Measurements from ENCODE around the gene CCNL2. TPM values are rescaled to one million over a fixed set of nuclear protein-coding genes. Genes with fewer than 3 reads are reported as not detected.

CCNL2 gene
- polyA plus RNA-seq, 3 donors from 2014 or later = 16.7 to 34.6 (median 22.0) TPM

DNA sequence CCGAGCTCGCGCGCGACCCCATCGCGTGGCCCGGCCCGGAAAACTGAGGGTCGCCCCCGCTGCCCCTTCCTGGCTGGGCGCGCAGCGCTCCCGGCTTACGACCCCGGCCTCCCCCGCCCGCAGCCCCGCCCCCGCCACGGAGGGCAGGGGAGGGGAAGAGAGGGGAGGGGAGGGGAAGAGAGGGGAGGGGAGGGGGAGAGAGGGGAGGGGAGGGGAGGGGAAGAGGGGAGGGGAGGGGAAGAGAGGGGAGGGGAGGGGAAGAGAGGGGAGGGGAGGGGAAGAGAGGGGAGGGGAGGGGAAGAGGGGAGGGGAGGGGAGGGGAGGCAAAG is 28.6 kb upstream of the CCNL2 start:
- Mint-ChIP-seq H3K36me3 (no peaks in the 10 kb centered on the region), H3K27me3 (ENCODE audit: low read depth in 3 of 3) (peaks cover 6 to 15% (median 10%) of the 10 kb centered on the region in 3 donors), H3K27ac (no peak overlapping the region), H3K9me3 (no peaks in the 10 kb centered on the region), H3K4me3 (no peak overlapping the region), H3K4me1 (peaks cover 3 to 6% of the 10 kb centered on the region in 2 donors)
- no peak for DNase-seq

DNA sequence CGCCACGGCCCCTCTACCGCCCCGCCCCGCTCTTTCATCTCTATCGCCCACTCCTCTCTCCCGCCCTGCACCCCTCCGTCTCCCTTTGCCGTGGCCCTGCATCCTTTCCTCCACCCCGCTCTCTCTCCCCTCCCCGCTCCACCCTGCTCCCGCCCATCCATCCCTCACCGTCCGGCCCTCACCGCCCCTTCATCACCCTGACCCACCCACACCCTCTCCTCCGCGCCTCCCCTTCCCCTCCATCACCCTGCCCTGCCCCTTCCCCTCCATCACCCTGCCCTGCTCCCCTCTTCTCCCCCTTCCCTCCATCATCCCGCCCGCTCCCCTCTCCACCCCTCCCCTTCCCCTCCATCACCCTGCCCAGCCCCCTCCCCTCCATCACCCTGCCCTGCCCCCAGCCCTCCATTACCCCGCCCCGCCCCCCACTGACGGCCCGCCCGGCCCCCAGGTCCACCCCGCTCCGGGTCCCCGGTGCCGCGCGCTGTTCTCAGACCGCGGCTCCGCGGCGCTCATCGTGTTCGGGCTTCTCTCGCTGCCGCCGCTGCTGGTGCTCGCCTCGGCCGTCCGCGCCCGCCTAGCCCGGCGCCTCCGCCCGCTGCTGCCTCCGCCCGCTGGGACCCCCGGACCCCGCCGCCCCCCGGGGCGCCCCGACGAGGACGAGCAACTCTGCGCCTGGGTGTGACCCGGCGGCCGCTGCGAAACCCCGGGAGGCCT is 28.1 kb upstream of the CCNL2 start:
- H3K27ac Mint-ChIP-seq = no peak overlapping the region
- peaks cover 3 to 6% of the 10 kb centered on the region in 2 donors for H3K4me1 Mint-ChIP-seq
- H3K9me3 Mint-ChIP-seq = no peaks in the 10 kb centered on the region
- peaks cover 6 to 15% (median 11%) of the 10 kb centered on the region in 3 donors for H3K27me3 Mint-ChIP-seq (ENCODE audit: low read depth in 3 of 3)
- no peaks in the 10 kb centered on the region for H3K36me3 Mint-ChIP-seq
- H3K4me3 Mint-ChIP-seq = no peak overlapping the region
- no peak for DNase-seq

DNA sequence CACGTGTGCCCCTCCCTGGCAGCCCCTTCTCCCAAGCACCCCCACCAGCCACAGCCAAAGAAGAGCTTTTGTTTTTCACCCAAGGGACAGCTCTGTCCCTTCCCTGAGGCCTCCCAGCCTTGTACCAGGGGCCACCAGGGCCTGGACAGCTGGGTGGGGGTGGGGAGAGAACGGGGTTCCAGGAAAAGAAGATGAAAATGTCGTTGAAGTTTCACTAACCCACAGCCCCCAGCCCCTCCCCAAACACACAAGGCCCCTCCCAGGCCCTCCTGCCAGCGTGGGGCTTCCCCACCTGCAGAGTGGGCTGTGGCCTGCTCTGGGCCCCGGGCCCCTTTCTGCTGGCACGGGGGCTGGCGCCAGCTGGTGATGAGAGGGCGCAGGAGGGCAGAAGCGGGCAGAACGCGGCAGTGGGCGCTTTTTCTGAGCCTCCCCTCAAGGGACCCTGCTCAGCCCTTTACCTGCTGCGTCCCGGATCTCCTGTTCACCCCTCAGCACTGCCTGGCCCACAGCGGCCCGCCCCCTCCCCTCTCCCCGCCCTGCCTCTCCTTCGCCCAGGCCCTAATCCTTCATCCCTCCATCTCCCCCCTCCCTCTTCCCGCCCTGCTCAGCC is 27.5 kb upstream of the CCNL2 start:
- Mint-ChIP-seq H3K4me1 (peaks cover 3 to 6% of the 10 kb centered on the region in 2 donors), H3K9me3 (no peaks in the 10 kb centered on the region), H3K4me3 (no peak overlapping the region), H3K36me3 (no peaks in the 10 kb centered on the region), H3K27ac (no peak overlapping the region), H3K27me3 (ENCODE audit: low read depth in 3 of 3) (peaks cover 6 to 15% (median 11%) of the 10 kb centered on the region in 3 donors)
- no peak for DNase-seq

DNA sequence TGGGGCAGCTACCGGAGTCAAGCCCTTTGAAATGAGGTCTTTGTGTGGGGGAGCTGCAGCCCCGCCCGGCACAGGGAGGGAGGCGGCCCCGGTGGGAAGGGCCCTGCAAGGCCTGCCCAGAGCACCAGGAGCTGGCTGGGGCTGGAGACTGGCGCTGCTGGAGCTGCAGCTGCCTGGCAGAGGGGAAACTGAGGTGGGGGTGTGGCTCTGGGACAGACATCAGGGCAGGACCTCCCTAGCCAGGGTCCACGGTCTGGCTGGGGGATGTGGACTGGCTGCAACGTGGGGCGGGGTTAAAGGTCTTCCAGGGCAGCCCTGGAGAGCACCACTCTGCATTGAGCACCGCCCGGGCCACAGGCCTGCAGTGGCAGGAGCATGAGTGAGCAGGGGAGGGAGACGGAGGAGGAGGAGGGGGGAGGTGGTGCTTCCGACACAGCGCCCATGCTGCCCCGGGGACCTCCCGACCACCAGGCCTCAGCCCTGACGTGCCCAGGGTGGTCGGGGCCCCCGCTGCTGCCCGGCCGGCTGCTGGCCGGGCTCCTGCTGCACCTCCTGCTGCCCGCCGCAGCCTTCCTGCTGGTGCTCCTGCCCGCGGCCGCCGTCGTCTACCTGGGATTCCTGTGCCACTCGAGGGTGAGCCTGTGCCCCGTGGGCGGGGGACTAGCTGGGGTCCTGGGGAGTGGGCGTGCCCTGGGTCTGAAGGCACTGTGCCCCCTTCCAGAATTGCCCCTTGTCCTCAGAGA is 26.8 kb upstream of the CCNL2 start:
- no peak overlapping the region for H3K27ac Mint-ChIP-seq
- H3K4me1 Mint-ChIP-seq = peaks cover 3 to 6% of the 10 kb centered on the region in 2 donors
- no peaks in the 10 kb centered on the region for H3K36me3 Mint-ChIP-seq
- H3K4me3 Mint-ChIP-seq = no peak overlapping the region
- H3K27me3 Mint-ChIP-seq (ENCODE audit: low read depth in 3 of 3) = peaks cover 6 to 15% (median 11%) of the 10 kb centered on the region in 3 donors
- no peaks in the 10 kb centered on the region for H3K9me3 Mint-ChIP-seq
- no peak for DNase-seq

DNA sequence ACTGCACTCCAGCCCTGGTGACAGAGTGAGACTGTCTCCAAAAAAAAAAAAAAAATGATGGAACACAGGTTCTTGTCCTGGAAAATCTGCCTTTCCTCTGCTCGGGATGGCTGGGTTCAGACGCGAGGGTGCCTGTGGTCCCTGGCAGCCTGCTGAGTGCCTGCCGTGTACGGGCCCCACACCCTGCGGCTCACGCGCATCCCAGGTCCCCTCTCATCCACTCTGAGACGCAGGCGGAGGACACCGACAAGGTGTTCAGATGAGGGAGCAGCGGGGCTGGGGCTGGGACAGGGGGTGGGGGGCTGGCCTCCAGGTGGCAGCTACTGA is 26.3 kb upstream of the CCNL2 start:
- no peak overlapping the region for H3K4me3 Mint-ChIP-seq
- no peak for DNase-seq
- H3K9me3 Mint-ChIP-seq = no peaks in the 10 kb centered on the region
- H3K27me3 Mint-ChIP-seq (ENCODE audit: low read depth in 3 of 3) = peaks cover 6 to 15% (median 11%) of the 10 kb centered on the region in 3 donors
- no peak overlapping the region for H3K27ac Mint-ChIP-seq
- H3K4me1 Mint-ChIP-seq = peaks cover 3 to 6% of the 10 kb centered on the region in 2 donors
- no peaks in the 10 kb centered on the region for H3K36me3 Mint-ChIP-seq

DNA sequence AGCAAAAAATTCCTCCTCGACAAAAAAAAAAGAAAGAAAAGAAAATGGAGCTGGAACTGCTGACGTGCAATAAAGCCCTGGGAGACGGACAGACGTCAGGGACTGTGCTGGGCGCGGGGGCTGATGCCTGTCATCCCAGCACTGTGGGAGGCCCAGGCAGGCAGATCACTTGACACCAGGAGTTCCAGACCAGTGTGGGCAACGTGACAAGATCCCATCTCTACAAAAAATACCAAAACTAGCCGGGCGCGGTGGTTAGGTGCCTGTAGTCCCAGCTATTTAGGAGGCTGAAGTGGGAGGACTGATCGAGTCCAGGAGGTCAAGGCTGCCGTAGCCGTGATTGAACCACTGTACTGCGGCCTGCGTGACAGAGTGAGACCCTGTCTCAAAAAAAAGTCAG is 25.6 kb upstream of the CCNL2 start:
- Mint-ChIP-seq H3K27me3 (ENCODE audit: low read depth in 3 of 3) (peaks cover 6 to 11% (median 10%) of the 10 kb centered on the region in 3 donors), H3K4me1 (peaks cover 3 to 6% of the 10 kb centered on the region in 2 donors), H3K27ac (no peak overlapping the region), H3K36me3 (no peaks in the 10 kb centered on the region), H3K4me3 (no peak overlapping the region), H3K9me3 (no peaks in the 10 kb centered on the region)
- DNase-seq = no peak

DNA sequence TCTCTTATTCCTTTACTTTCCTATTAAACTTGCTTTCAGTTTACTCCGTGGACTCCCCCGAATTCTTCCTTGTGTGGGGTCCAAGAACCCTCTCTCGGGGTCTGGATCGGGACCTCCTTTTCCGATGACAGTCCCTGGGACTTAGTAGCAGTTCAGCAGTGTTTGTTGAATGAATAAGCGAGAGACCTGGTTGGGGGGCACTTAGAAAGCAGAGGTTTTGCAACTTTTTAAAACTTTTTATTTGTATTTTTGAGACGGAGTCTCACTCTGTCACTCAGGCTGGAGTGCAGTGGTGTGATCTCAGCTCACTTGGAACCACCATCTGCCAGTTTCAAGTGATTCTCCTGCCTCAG is 24.1 kb upstream of the CCNL2 start:
- no peak for DNase-seq
- no peak overlapping the region for H3K27ac Mint-ChIP-seq
- H3K9me3 Mint-ChIP-seq = no peaks in the 10 kb centered on the region
- H3K27me3 Mint-ChIP-seq (ENCODE audit: low read depth in 3 of 3) = peaks cover 4 to 11% (median 6%) of the 10 kb centered on the region in 3 donors
- no peak overlapping the region for H3K4me3 Mint-ChIP-seq
- no peaks in the 10 kb centered on the region for H3K36me3 Mint-ChIP-seq
- peaks cover 0 to under 1% of the 10 kb centered on the region in 2 donors for H3K4me1 Mint-ChIP-seq

DNA sequence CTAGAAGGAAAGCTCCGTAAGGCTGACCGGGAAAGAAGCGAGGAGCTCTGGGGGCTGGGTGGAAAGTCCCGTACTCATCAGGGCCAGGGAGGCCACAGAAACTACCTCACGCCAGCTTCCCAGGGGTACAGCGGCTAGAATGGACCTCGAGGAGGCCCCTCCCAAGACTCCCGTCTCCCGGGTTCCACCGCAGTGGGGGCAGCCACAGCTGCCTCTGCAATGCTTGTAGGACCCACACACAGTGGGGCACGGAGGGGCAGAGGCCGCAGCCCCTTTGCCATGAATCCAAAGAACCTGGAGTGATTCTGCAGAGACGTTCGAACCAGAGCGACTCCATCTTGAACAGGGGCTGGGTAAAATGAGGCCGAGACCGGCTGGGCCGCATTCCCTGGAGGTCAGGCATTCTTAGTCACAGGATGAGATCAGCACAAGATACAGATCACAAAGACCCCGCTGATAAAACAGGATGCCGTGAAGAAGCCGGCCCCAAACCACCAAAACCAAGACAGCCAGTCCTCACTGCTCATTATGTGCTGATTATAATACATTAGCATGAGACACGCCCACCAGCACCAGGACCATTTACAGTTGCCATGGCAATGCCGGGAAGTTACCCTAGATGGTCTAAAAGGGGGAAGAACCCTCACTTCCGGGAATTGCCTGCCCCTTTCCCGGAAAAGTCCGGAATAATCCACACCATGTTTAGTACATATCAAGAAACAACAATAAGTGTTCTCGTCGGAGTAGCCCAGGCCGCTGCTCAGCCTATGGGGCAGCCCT is 23.5 kb upstream of the CCNL2 start:
- Mint-ChIP-seq H3K4me3 (no peak overlapping the region), H3K4me1 (no peaks in the 10 kb centered on the region), H3K36me3 (no peaks in the 10 kb centered on the region), H3K27ac (no peak overlapping the region), H3K27me3 (ENCODE audit: low read depth in 3 of 3) (peaks cover 6 to 14% (median 7%) of the 10 kb centered on the region in 3 donors), H3K9me3 (no peaks in the 10 kb centered on the region)
- no peak for DNase-seq

DNA sequence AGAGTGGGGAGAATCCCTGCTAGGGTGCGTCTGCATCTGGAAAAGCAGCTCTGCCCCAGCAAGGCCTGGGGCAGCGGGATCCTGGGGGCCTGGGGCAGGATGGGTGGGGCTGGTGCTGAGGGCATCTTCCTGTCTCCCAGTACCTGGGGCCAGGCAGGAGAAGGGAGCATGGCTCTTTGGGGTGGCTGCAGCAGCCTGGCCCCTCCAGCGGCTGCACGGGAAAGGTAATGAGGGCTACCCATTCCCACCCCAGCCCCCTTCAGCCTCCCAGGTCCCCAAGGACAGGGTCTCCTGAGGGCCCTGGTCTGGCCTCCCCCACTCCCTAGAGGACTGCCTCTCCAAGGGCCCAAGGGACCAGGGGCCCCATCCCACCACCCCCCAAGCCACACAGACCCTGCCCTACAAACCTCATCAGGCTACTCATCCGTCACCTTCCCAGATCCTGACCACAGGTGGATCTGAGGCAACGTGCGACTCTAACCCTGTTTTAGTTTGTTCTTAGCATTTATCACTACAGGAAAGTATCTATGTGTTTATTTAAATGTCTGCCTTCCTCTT is 22.9 kb upstream of the CCNL2 start:
- no peak for DNase-seq
- Mint-ChIP-seq H3K9me3 (no peaks in the 10 kb centered on the region), H3K27ac (no peak overlapping the region), H3K4me1 (no peaks in the 10 kb centered on the region), H3K27me3 (ENCODE audit: low read depth in 3 of 3) (peaks cover 6 to 15% (median 10%) of the 10 kb centered on the region in 3 donors), H3K4me3 (no peak overlapping the region), H3K36me3 (no peaks in the 10 kb centered on the region)

DNA sequence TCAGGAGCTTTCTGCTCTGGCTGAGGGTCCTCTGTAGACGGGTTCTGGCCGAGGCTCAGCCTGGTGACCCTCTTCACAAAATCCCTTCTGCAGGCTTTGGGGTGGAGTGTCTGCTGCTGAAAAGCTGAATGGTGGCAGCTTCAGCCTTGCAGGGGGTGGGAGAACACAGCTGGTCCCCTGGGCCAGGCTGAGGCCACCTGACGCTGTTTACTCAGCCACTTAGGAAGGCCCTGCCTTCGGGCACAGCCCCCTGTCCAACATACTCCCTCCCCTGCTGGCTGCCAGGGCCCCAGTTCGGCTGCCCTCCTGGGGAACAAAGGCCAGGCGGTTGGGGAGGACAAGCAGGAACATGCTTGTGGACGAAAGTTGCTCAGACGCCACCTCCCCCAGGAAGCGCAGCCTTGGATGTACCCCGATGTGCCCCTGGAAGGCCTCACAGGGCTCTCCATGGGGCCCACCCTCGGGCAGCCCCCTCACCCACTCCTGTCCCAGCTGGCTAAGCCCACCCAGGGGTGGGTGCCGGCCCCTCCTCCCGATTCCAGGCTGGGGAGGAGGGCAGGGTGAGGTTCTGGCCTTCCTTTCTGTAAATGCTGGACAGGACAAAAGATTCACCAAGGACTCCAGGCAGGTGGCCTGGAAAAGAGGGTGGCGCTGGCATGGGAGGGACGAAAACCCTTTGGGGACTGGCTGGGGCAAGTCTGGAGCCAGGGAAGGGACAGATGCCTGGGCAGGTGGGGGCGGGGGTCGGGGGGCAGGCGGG is 22.2 kb upstream of the CCNL2 start, which contains the start of gene ANKRD65:
TSS of gene ANKRD65 (minus strand) at position 130 of the 760 bp plus-strand sequence. CDS start 271 bp downstream, outside the sequence.
- DNase-seq = no peak
- no peaks in the 10 kb centered on the region for H3K36me3 Mint-ChIP-seq
- H3K9me3 Mint-ChIP-seq = no peaks in the 10 kb centered on the region
- peaks cover 6 to 14% (median 10%) of the 10 kb centered on the region in 3 donors for H3K27me3 Mint-ChIP-seq (ENCODE audit: low read depth in 3 of 3)
- H3K27ac Mint-ChIP-seq = no peak within 1 kb of the TSS
- H3K4me1 Mint-ChIP-seq = no peaks in the 10 kb centered on the region
- H3K4me3 Mint-ChIP-seq = no peak within 1 kb of the TSS

DNA sequence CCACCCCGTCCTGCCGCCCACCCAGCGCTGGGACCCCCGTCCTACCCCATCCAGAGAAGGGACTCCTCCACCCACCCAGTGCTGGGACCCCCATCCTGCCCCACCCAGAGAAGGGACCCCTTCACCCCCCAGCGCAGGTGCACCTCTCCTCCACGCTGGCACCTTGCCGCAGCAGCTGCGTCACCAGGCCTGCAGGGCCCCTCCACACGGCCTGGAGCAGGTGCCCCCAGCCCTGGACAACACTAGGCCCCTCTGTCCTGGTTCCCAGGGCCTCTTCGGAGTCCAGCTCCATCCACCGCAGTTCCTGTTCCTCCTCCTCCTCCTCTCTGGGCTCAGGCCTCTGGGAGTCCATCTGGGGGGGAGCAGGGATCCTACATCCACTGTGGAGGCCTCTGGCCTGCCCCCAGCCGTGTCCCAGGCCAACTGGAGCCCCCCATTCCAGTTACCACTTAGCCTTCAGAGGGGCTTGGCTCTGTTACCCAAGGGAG is 21.6 kb upstream of the CCNL2 start:
- Mint-ChIP-seq H3K4me1 (no peaks in the 10 kb centered on the region), H3K4me3 (no peak overlapping the region), H3K36me3 (no peaks in the 10 kb centered on the region), H3K27me3 (ENCODE audit: low read depth in 3 of 3) (peaks cover 3 to 13% (median 8%) of the 10 kb centered on the region in 3 donors), H3K27ac (no peak overlapping the region), H3K9me3 (no peaks in the 10 kb centered on the region)
- DNase-seq = no peak

DNA sequence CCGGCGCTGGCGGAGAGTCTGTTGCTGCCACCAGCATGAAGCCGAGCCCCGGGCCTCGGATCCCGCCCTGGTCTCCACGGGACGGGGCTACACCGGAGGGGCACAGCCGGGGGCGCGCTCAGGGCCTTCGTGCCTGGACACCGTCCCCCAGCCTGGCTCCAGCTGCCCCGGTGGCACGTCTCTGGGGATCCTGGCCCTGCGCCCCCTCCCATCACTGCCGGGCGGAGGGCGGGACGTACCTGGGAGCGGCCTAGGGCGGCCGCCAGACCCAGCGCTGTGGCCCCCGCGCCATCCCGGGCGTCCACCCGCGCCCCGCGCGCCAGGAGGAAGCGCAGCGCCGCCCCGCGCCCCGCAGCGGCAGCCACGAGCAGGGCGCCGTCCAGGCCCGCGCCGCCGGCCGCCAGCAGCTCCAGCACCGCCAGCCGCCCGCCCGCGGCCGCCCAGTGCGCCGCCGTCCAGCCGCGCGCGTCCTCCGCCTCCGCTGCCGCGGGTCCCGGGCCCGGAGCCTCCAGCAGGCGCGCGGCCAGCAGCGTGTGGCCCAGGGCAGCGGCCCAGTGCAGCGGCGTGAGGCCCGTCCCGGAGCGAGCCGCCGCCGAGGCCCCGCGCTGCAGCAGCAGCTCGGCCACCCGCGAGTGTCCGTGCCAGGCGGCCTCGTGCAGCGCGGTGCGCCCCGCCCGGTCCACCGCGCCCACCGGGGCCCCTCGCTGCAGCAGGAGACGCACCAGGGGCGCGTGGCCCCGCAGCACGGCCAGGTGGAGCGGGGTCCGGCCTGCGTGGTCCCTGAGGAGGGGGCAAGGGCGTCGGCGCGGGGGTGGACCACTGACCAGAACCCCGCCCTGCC is 20.9 kb upstream of the CCNL2 start:
- Mint-ChIP-seq H3K27ac (no peak overlapping the region), H3K27me3 (ENCODE audit: low read depth in 3 of 3) (peaks cover 3 to 13% (median 8%) of the 10 kb centered on the region in 3 donors), H3K9me3 (no peaks in the 10 kb centered on the region), H3K4me3 (no peak overlapping the region), H3K36me3 (no peaks in the 10 kb centered on the region), H3K4me1 (no peaks in the 10 kb centered on the region)
- DNase-seq = no peak
